ENCODE results near the gene SLC6A18. TPM values are rescaled to one million over a fixed set of nuclear protein-coding genes. Genes with fewer than 3 reads are reported as not detected.

The SLC6A18 gene
- total and polyA plus RNA-seq, 9 of the 15 experiments (the other 6 are each of a cell fraction or from before 2014, with no cell fraction given) = not detected

GRCh38 chr5:1204693-1205242 lies 20.4 kb upstream of the SLC6A18 start (continued):
- no peak for TF ChIP-seq HDAC1 (IDR thresholded peaks at IDR 0.05)
- TF ChIP-seq CTCFL (IDR thresholded peaks at IDR 0.05; ENCODE audit: borderline replicate concordance, insufficient read depth, low read depth, low read length, poor library complexity, severe bottlenecking) = no peak
- no peak for TF ChIP-seq ZBTB43 (CRISPR knock-in tag; IDR thresholded peaks at IDR 0.05)
- TF ChIP-seq ZNF143 (CRISPR knock-in tag; IDR thresholded peaks at IDR 0.05) = no peak
- TF ChIP-seq FOS (IDR thresholded peaks at IDR 0.05; ENCODE audit: extremely low read depth, insufficient read length) = no peak
- no peak for TF ChIP-seq KAT8 (IDR thresholded peaks at IDR 0.05; ENCODE audit: low read depth)
- TF ChIP-seq MAFK (IDR thresholded peaks at IDR 0.05; ENCODE audit: low read length) = no peak
- no peak for TF ChIP-seq TFE3 (CRISPR knock-in tag; IDR thresholded peaks at IDR 0.05)
- TF ChIP-seq POLR2B (IDR thresholded peaks at IDR 0.05; ENCODE audit: low read depth, partially characterized antibody) = no peak
- 0 out of 2 replicates have a peak, but pooled peaks have one; percentile 36 for TF ChIP-seq CXXC5 (CRISPR knock-in tag; IDR thresholded peaks at IDR 0.05)
- no peak for TF ChIP-seq HMG20B (CRISPR knock-in tag; IDR thresholded peaks at IDR 0.05)
- TF ChIP-seq ZNF609 (CRISPR knock-in tag; IDR thresholded peaks at IDR 0.05; ENCODE audit: borderline replicate concordance) = no peak
- TF ChIP-seq SRSF1 (IDR thresholded peaks at IDR 0.05; ENCODE audit: low read depth, low read length) = no peak
- TF ChIP-seq CBX1 (IDR thresholded peaks at IDR 0.05; ENCODE audit: low read depth) = no peak
- no peak for TF ChIP-seq ELF1 (tag; IDR thresholded peaks at IDR 0.05)
- TF ChIP-seq CEBPG (CRISPR knock-in tag; IDR thresholded peaks at IDR 0.05) = no peak
- no peak for TF ChIP-seq CEBPG (tag; conservative IDR thresholded peaks at IDR 0.05 in 1 of 2, IDR thresholded peaks at IDR 0.05 in 1 of 2)

All from K562 (cell line).